Measurements from ENCODE around the gene POMGNT2. TPM values are rescaled to one million over a fixed set of nuclear protein-coding genes. Genes with fewer than 3 reads are reported as not detected.

POMGNT2 gene
- total and polyA plus RNA-seq, 10 of the 15 experiments (the other 5 are each of a cell fraction or from before 2014, with no cell fraction given), result 0.02 to 1.7 (median 0.17) TPM; not detected in 1

DNA sequence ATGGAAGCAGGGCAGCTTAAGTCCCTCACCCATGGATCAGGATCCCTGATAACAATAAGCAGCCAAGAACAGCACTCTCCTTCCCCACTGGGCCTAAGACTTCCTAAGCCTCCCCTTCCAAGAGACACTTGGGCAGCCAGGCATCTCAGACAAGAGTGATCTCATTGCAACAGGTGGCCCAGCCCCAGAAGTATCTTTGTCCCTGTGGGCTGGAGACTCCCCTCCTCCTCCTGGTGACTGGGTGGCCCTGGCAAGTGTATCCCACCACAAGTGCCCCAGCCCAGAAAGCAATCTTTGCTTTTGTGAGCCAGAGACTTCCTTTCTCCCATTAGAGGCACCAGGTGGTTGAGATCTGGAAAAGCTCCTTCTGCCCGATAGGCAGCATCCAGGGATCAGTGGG lies 40.7 kb upstream of the POMGNT2 start:
- no peak overlapping the region for H2AFZ ChIP-seq (ENCODE audit: control insufficient read depth, low read depth, low read length)
- H3K79me2 ChIP-seq (ENCODE audit: control insufficient read depth, insufficient read depth, low read length), result no peaks in the 10 kb centered on the region
- WGBS (ENCODE audit: insufficient coverage, insufficient replicate concordance, low lambda C conversion rate, missing lambda C conversion rate), result 85% methylated on average over 1 of the region's 1 CpG
- H3K4me3 ChIP-seq, result no peak overlapping the region
- intact Hi-C loops (cut with micrococcal nuclease; ENCODE audit: unreplicated experiment) (no loop called here), in situ Hi-C loops (cut with MboI) (no loop called here)
- no peak for FAIRE-seq
- CTCF ChIA-PET, result no interaction called here
- no peaks in the 10 kb centered on the region; a peak in 1 of 4 replicates for H3K27me3 ChIP-seq (replicated peaks in 1 of 2; ENCODE audit: control insufficient read depth in 2 of 2, insufficient read depth in 2 of 2, low read length in 1 of 2)
- RAD21 ChIA-PET (ENCODE audit: unreplicated experiment), result no interaction called here
- ATAC-seq, result no peak
- DNase-seq (ENCODE audit: low read depth, low spot score), result no peak
- H3K4me2 ChIP-seq (ENCODE audit: control insufficient read depth, insufficient read depth), result no peak overlapping the region
- no TSS peak for BruUV-seq (replicated peaks)
- H3K4me1 ChIP-seq (ENCODE audit: control insufficient read depth, insufficient read depth, low read length), result no peaks in the 10 kb centered on the region
- SMC1A ChIA-PET (ENCODE audit: uncharacterized antibody, unreplicated experiment), result no interaction called here
- H3K9ac ChIP-seq (ENCODE audit: control insufficient read depth, insufficient read depth, low read length), result no peak overlapping the region
- no peaks in the 10 kb centered on the region for H4K20me1 ChIP-seq (ENCODE audit: control insufficient read depth, insufficient read depth)
- H3K9me3 ChIP-seq (replicated peaks; ENCODE audit: control insufficient read depth, insufficient read depth, low read length), result no peaks in the 10 kb centered on the region
- H3K27ac ChIP-seq (ENCODE audit: control insufficient read depth, insufficient read depth), result no peak overlapping the region
- POLR2A ChIA-PET, result no interaction called here
- no peaks in the 10 kb centered on the region for H3K36me3 ChIP-seq (ENCODE audit: control insufficient read depth in 2 of 2, insufficient read depth in 2 of 2, low read length in 1 of 2)
- no peak for TF ChIP-seq CBX3 (IDR thresholded peaks at IDR 0.05; ENCODE audit: borderline replicate concordance, low read depth)
- no peak for TF ChIP-seq NFXL1 (IDR thresholded peaks at IDR 0.05; ENCODE audit: borderline replicate concordance)
- no peak for TF ChIP-seq TCF3 (IDR thresholded peaks at IDR 0.05; ENCODE audit: borderline replicate concordance, insufficient read depth, low read depth, low read length)
- TF ChIP-seq, protein P1, sequence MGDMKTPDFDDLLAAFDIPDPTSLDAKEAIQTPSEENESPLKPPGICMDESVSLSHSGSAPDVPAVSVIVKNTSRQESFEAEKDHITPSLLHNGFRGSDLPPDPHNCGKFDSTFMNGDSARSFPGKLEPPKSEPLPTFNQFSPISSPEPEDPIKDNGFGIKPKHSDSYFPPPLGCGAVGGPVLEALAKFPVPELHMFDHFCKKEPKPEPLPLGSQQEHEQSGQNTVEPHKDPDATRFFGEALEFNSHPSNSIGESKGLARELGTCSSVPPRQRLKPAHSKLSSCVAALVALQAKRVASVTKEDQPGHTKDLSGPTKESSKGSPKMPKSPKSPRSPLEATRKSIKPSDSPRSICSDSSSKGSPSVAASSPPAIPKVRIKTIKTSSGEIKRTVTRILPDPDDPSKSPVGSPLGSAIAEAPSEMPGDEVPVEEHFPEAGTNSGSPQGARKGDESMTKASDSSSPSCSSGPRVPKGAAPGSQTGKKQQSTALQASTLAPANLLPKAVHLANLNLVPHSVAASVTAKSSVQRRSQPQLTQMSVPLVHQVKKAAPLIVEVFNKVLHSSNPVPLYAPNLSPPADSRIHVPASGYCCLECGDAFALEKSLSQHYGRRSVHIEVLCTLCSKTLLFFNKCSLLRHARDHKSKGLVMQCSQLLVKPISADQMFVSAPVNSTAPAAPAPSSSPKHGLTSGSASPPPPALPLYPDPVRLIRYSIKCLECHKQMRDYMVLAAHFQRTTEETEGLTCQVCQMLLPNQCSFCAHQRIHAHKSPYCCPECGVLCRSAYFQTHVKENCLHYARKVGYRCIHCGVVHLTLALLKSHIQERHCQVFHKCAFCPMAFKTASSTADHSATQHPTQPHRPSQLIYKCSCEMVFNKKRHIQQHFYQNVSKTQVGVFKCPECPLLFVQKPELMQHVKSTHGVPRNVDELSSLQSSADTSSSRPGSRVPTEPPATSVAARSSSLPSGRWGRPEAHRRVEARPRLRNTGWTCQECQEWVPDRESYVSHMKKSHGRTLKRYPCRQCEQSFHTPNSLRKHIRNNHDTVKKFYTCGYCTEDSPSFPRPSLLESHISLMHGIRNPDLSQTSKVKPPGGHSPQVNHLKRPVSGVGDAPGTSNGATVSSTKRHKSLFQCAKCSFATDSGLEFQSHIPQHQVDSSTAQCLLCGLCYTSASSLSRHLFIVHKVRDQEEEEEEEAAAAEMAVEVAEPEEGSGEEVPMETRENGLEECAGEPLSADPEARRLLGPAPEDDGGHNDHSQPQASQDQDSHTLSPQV (IDR thresholded peaks at IDR 0.05), result no peak
- TF ChIP-seq, protein P2, sequence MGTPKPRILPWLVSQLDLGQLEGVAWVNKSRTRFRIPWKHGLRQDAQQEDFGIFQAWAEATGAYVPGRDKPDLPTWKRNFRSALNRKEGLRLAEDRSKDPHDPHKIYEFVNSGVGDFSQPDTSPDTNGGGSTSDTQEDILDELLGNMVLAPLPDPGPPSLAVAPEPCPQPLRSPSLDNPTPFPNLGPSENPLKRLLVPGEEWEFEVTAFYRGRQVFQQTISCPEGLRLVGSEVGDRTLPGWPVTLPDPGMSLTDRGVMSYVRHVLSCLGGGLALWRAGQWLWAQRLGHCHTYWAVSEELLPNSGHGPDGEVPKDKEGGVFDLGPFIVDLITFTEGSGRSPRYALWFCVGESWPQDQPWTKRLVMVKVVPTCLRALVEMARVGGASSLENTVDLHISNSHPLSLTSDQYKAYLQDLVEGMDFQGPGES (IDR thresholded peaks at IDR 0.05), result no peak
- TF ChIP-seq TCF12 (IDR thresholded peaks at IDR 0.05; ENCODE audit: low read depth, low read length), result no peak
- no peak for TF ChIP-seq DPF2 (IDR thresholded peaks at IDR 0.05)
- no peak for TF ChIP-seq GATAD2B (conservative IDR thresholded peaks at IDR 0.05; ENCODE audit: low read depth)
- TF ChIP-seq FOS (IDR thresholded peaks at IDR 0.05; ENCODE audit: borderline replicate concordance, extremely low read depth, insufficient read length), result no peak
- no peak for TF ChIP-seq SPI1 (IDR thresholded peaks at IDR 0.05; ENCODE audit: borderline replicate concordance, insufficient read depth, low read depth, low read length)
- no peak for TF ChIP-seq HDAC6 (IDR thresholded peaks at IDR 0.05; ENCODE audit: unreplicated experiment)
- TF ChIP-seq ZNF207 (IDR thresholded peaks at IDR 0.05; ENCODE audit: borderline replicate concordance), result no peak
- TF ChIP-seq, protein P3, sequence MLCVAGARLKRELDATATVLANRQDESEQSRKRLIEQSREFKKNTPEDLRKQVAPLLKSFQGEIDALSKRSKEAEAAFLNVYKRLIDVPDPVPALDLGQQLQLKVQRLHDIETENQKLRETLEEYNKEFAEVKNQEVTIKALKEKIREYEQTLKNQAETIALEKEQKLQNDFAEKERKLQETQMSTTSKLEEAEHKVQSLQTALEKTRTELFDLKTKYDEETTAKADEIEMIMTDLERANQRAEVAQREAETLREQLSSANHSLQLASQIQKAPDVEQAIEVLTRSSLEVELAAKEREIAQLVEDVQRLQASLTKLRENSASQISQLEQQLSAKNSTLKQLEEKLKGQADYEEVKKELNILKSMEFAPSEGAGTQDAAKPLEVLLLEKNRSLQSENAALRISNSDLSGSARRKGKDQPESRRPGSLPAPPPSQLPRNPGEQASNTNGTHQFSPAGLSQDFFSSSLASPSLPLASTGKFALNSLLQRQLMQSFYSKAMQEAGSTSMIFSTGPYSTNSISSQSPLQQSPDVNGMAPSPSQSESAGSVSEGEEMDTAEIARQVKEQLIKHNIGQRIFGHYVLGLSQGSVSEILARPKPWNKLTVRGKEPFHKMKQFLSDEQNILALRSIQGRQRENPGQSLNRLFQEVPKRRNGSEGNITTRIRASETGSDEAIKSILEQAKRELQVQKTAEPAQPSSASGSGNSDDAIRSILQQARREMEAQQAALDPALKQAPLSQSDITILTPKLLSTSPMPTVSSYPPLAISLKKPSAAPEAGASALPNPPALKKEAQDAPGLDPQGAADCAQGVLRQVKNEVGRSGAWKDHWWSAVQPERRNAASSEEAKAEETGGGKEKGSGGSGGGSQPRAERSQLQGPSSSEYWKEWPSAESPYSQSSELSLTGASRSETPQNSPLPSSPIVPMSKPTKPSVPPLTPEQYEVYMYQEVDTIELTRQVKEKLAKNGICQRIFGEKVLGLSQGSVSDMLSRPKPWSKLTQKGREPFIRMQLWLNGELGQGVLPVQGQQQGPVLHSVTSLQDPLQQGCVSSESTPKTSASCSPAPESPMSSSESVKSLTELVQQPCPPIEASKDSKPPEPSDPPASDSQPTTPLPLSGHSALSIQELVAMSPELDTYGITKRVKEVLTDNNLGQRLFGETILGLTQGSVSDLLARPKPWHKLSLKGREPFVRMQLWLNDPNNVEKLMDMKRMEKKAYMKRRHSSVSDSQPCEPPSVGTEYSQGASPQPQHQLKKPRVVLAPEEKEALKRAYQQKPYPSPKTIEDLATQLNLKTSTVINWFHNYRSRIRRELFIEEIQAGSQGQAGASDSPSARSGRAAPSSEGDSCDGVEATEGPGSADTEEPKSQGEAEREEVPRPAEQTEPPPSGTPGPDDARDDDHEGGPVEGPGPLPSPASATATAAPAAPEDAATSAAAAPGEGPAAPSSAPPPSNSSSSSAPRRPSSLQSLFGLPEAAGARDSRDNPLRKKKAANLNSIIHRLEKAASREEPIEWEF (IDR thresholded peaks at IDR 0.05; ENCODE audit: insufficient replicate concordance, low read depth, low read length), result no peak
- TF ChIP-seq CBFB (IDR thresholded peaks at IDR 0.05; ENCODE audit: low read depth), result no peak
- TF ChIP-seq EGR1 (IDR thresholded peaks at IDR 0.05; ENCODE audit: borderline replicate concordance in 1 of 2, low read depth in 2 of 2, low read length in 2 of 2), result no peak
